Esophagus mucosa (tissue), 1 donor: ENCODE data around the gene SNPH. TPM values are rescaled to one million over a fixed set of nuclear protein-coding genes. Genes with fewer than 3 reads are reported as not detected.
"Not testable (repeated sequence)": the region's sequence is repeated elsewhere in the genome, so short reads cannot be mapped to it uniquely, and the experiment has no call there.

Experiments used
- ATAC-seq: fragments of 200-7000 bp; cut with Tn5 transposase; one replicate; pipeline ENCODE4 v1.9.1; 2020
- total RNA-seq: library from RNA; stranded (reverse); gene quantifications from one replicate; pipeline ENCODE4 v1.2.4, GENCODE V29; 2023
- donor health status: DM: yes; HTN: yes; CAD: no.

SNPH gene
- total RNA-seq, 1 donor from 2014 or later = 0.64 TPM

GRCh38 chr20:1341561-1342265 is 75.6 kb downstream of the SNPH start:
- no peak for ATAC-seq

DNA sequence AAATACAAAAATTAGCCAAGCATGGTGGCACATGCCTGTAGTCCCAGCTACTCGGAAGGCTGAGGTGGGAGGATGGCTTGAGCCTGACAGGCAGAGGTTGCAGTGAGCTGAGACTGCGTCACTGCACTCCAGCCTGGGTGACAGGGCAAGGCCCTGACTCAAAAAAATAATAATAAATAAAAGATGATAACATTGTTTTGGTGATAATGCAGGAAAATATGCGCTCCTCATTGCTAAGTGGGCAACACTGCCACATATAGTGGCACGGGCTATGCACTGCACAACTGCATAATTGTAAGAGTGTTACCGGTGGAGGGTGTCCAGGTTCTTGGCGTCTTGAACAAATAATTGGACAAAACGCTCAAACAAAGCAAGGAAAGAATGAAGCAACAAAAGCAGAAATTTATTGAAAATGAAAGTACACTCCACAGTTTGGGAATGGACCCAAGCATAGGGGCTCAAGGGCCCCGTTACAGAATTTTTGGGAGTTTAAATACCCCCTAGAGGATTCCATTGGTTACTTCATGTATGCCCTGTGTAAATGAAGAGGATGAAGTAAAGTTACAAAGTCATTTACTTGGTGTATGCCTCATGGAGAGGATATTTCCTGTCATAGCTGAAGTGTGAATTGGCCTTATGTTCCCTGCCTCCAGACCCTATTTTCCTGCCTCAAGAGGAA is 77.5 kb downstream of the SNPH start:
- not testable (repeated sequence) for ATAC-seq

DNA sequence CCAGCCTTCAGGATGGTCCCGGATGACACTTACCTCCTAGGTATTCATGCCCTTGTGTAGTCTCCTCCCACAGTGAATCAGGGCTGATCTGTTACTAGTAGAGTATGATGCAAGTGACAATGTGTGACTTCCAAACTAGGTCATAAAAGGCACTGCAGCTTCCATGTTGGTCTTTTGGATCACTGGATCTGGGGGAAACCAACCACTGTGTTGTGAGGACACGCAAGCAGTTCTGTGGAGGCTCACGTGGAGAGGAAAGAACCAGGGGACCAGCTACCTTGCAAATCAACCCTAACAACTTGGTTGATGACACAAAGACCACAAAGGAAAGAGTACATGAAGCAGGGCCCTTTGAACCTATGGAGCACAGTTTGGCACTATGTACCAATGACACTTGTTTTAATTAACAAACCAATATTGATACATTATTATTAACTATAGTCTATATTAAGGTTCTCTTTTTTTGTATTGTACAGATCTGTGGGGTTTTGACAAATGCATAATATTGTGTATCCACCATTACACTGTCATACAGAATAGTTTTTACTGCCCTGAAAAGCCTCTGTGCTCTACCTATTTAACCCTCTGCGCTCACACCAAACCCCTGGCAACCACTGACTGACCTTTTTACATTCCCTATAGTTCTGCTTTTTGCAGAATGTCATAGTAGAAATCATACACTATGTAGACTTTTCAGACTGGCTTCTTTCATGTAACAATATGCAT is 79.1 kb downstream of the SNPH start:
- ATAC-seq = no peak

- no peak for ATAC-seq
These were observed 79.6 kb downstream of the SNPH start for GRCh38 chr20:1345756-1346093.

- no peak for ATAC-seq
These were observed 80.3 kb downstream of the SNPH start for GRCh38 chr20:1346315-1346969.

DNA sequence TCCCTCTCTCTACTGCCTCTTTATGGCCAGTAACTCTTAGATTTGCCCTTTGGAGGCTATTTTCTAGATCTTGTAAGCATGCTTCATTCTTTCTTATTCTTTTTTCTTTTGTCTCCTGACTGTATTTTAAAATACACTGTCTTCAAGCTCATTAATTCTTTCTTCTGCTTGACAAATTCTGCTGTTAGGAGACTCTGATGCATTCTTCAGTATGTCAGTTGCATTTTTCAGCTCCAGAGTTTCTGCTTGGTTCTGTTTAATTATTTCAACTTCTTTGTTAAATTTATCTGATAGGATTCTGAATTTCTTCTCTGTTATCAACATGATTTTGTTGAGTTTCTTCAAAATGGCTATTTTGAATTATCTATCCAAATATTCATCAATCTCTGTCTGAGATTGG is 87.9 kb downstream of the SNPH start:
- no peak for ATAC-seq

DNA sequence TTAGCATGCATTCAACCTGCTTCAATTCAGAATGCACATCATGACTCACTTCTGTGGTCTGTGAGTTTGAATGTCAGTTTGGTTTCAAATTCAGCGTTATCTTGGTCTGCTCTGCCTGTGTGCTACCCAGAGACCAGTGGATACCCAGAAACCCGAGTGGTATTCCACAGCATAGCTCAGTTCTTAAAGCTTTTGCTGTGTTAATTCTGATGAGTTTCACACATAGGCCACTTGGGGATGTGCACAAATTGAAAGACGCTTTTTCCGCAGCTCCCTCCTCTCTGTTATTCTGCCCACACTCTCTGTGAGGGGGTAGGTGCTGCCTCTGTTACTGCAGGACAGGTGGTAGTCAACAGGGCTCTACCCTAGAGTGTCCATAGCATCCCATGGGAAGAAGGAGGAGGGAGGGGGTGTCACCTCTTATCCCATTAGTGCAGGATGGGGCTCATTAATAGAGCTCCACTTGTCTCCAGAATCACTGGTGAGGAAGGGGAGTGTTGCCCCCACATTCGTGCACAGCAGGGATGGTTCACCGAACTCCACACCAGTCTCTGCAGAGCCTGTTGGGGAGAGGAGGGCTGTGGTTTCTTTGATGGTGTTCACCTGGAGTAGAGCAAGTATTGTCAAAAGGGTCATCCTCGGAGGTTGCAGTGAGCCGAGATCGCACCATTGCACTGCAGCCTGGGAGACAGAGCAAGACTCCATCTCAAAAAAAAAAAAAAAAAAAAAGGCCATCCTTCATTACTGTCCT is 92.0 kb downstream of the SNPH start:
- ATAC-seq = no peak

Other genes with a start within 250 kb of the SNPH start
- 98.5 TPM for gene PSMF1, start 147.7 kb upstream of the SNPH start, total RNA-seq
- gene TMEM74B, start 81.3 kb upstream of the SNPH start, total RNA-seq = 1.4 TPM
- 0.24 TPM for gene C20orf202, start 62.8 kb upstream of the SNPH start, total RNA-seq
- gene RAD21L1, start 40.2 kb upstream of the SNPH start, total RNA-seq = not detected
- gene SDCBP2, start 62.8 kb downstream of the SNPH start, total RNA-seq = 107 TPM
- gene FKBP1A, start 126.8 kb downstream of the SNPH start, total RNA-seq = 164 TPM
- 88.7 TPM for gene NSFL1C, start 200.6 kb downstream of the SNPH start, total RNA-seq
- 1.0 TPM for gene SIRPB2, start 225.1 kb downstream of the SNPH start, total RNA-seq